GM12878 (cell line): ENCODE data around the gene REEP3. TPM values are rescaled to one million over a fixed set of nuclear protein-coding genes. Genes with fewer than 3 reads are reported as not detected.

Source experiments
- ATAC-seq: fragments of 200-7000 bp; cut with Tn5 transposase; 3 replicates; pipeline ENCODE4 v1.9.1; 2020; ENCODE audit warnings: mild to moderate bottlenecking, moderate library complexity
- BruUV-seq: library from RNA; stranded (reverse); fragments of 400-500 nt; replicated peaks from 2 replicates; lab custom pipeline; 2021; lab: Mats Ljungman, UMichigan
- CTCF ChIA-PET: fragments of 300-600 bp; sonication (Branson Sonifier 250); formaldehyde crosslinking; extraction: SDS; loops from one replicate; lab custom pipeline; 2021; ENCODE audit warnings: inconsistent platforms; lab: Yijun Ruan, JAX
- POLR2A ChIA-PET: fragments of 350-600 bp; formaldehyde crosslinking; extraction: SDS; loops from one replicate; lab custom pipeline; 2021; ENCODE audit warnings: inconsistent platforms; lab: Charles Lee
- RAD21 ChIA-PET: fragments of 300-600 bp; sonication (Branson Sonifier 250); formaldehyde crosslinking; loops from one replicate; lab custom pipeline; 2023; ENCODE audit warnings: antibody characterized with exemption; ENCODE audit not compliant: unreplicated experiment; lab: Charles Lee
- SMC1A ChIA-PET: fragments of 300-600 bp; sonication (Branson Sonifier 250); formaldehyde crosslinking; loops from one replicate; lab custom pipeline; 2023; ENCODE audit not compliant: unreplicated experiment, uncharacterized antibody; lab: Charles Lee
- DNase-seq: peaks from one replicate; pipeline ENCODE4 v3.0.0-alpha.2; 2011; ENCODE audit warnings: low read depth, low spot score
- FAIRE-seq: peaks from 3 replicates; lab custom pipeline; 2011; peaks lifted over from hg19 to GRCh38; lab: Jason Lieb, UNC
- H2AFZ ChIP-seq: 2 replicates; pipeline ENCODE4 v1.6.0; 2011; ENCODE audit warnings: low read depth, low read length, control low read depth; ENCODE audit not compliant: control insufficient read depth
- H3K27ac ChIP-seq: 2 replicates; pipeline ENCODE4 v1.5.1; 2011; ENCODE audit warnings: control low read depth; ENCODE audit not compliant: control insufficient read depth, insufficient read depth
- H3K27me3 ChIP-seq, 2 experiments: replicated peaks in 1 of 2; 2 replicates each; pipeline versions ENCODE4 v1.6.0 to v1.6.1; 2011; ENCODE audit warnings: low read length in 1 of 2; ENCODE audit not compliant: control insufficient read depth in 2 of 2, insufficient read depth in 2 of 2
- H3K36me3 ChIP-seq, 2 experiments: 2 replicates each; pipeline ENCODE4 v1.5.1; 2011; ENCODE audit warnings: low read length in 1 of 2; ENCODE audit not compliant: control insufficient read depth in 2 of 2, insufficient read depth in 2 of 2
- H3K4me1 ChIP-seq: 2 replicates; pipeline ENCODE4 v1.6.1; 2011; ENCODE audit warnings: mild to moderate bottlenecking, low read length, moderate library complexity, mixed read lengths; ENCODE audit not compliant: control insufficient read depth, insufficient read depth
- H3K4me2 ChIP-seq: 2 replicates; pipeline ENCODE4 v1.6.0; 2011; ENCODE audit warnings: control low read depth; ENCODE audit not compliant: control insufficient read depth, insufficient read depth
- H3K4me3 ChIP-seq: fragments of 200-600 bp; sonication (generic); 2 replicates; pipeline ENCODE4 v1.5.1; 2016
- H3K79me2 ChIP-seq: 2 replicates; pipeline ENCODE4 v1.6.0; 2011; ENCODE audit warnings: low read length; ENCODE audit not compliant: control insufficient read depth, insufficient read depth
- H3K9ac ChIP-seq: 2 replicates; pipeline ENCODE4 v1.8.0; 2011; ENCODE audit warnings: low read length, control low read depth, mixed read lengths; ENCODE audit not compliant: control insufficient read depth, insufficient read depth
- H3K9me3 ChIP-seq: replicated peaks from 3 replicates; pipeline ENCODE4 v1.5.1; 2011; ENCODE audit warnings: mild to moderate bottlenecking, low read length; ENCODE audit not compliant: control insufficient read depth, insufficient read depth
- H4K20me1 ChIP-seq: 2 replicates; pipeline ENCODE4 v1.6.0; 2011; ENCODE audit not compliant: control insufficient read depth, insufficient read depth
- CUX1 ChIP-seq: IDR thresholded peaks from 2 replicates; pipeline ENCODE4 v1.6.1; 2012; ENCODE audit warnings: improper control_type of control experiment, low read depth, low read length; ENCODE audit not compliant: insufficient replicate concordance
- EGR1 ChIP-seq, 2 experiments: IDR thresholded peaks; 1 replicate in 1 of 2; 2 replicates in 1 of 2; pipeline ENCODE4 v1.6.1; 2011 to 2012; ENCODE audit warnings: low read depth in 2 of 2, low read length in 2 of 2, borderline replicate concordance in 1 of 2, mild to moderate bottlenecking in 1 of 2, moderate library complexity in 1 of 2
- WGBS: methylation state at CpG from one replicate; pipeline ENCODE4 v1.1.6; 2016; ENCODE audit warnings: low lambda C conversion rate; ENCODE audit not compliant: insufficient replicate concordance, insufficient coverage; ENCODE audit errors: missing lambda C conversion rate; 5-methylcytosine and 5-hydroxymethylcytosine counted together
- in situ Hi-C: fragments of 300-500 bp; cut with MboI; formaldehyde crosslinking; loops from 9 replicates; pipeline ENCODE4 v1.14.3; 2018; ENCODE audit warnings: mixed read lengths
- intact Hi-C: fragments of 100-400 bp; cut with micrococcal nuclease; formaldehyde crosslinking; loops from one replicate; pipeline ENCODE4 v1.14.2; 2022; ENCODE audit not compliant: unreplicated experiment
- polyA plus RNA-seq, 11 experiments: library from polyadenylated mRNA; depleted of rRNA in 4 of 11; unstranded in 6 of 11; stranded (reverse) in 5 of 11; fragments of >200 nt; fragmentation: Nextera tagmentation in 4 of 11; fragmentation: Illumina TruSeq in 1 of 11; extraction: Ambion mirVana in 4 of 11; extraction: Trizol in 1 of 11; gene quantifications; 1 replicate in 1 of 11; 2 replicates in 10 of 11; pipeline versions ENCODE4 v1.2.1 to v1.2.3, GENCODE V29; 2011 to 2016; ENCODE audit warnings: inconsistent platforms in 2 of 11, missing spikeins in 2 of 11, low read depth in 1 of 11
- total RNA-seq, 4 experiments: library from RNA; depleted of rRNA in 3 of 4; stranded (reverse); fragments of >200 nt in 3 of 4; fragmentation: Illumina TruSeq in 1 of 4; extraction: Trizol in 1 of 4; gene quantifications; 2 replicates each; pipeline versions ENCODE4 v1.2.1 to v1.2.3, GENCODE V29; 2013 to 2021

Gene REEP3
- total and polyA plus RNA-seq, 10 of the 15 experiments (the other 5 are each of a cell fraction or from before 2014, with no cell fraction given), result 4.9 to 25.9 (median 16.2) TPM

- intact Hi-C loops, result no loop called here
- ChIA-PET POLR2A (no interaction called here), SMC1A (interaction anchor here (1.0 to 1.9 kb wide), 8 partner anchors 7 to 147 kb away, joined by 3 to 7 read pairs (median 4); no protein-coding TSS in a partner anchor)
- H4K20me1 ChIP-seq, result no peaks in the 10 kb centered on the region
- in situ Hi-C loops, result no loop called here
- DNase-seq, result no peak
- no TSS peak for BruUV-seq
- no peaks in the 10 kb centered on the region for H3K36me3 ChIP-seq
- no peak overlapping the region for H3K4me2 ChIP-seq
- H3K4me1 ChIP-seq, result no peaks in the 10 kb centered on the region
- no peak overlapping the region for H3K9ac ChIP-seq
- peak; percentile 15 for TF ChIP-seq CUX1
- no peak for TF ChIP-seq EGR1 (IDR thresholded peaks at IDR 0.05; ENCODE audit: borderline replicate concordance in 1 of 2, low read depth in 2 of 2, low read length in 2 of 2)
- TF ChIP-seq, all 136 proteins: peak for 1
- FAIRE-seq (no peak), ATAC-seq (no peak)
- Histone ChIP-seq H3K27me3 (no peaks in the 10 kb centered on the region), H3K4me3 (no peak overlapping the region), H2AFZ (no peak overlapping the region), H3K27ac (no peak overlapping the region), H3K79me2 (peaks cover 20% of the 10 kb centered on the region), H3K9me3 (no peaks in the 10 kb centered on the region)
- ChIA-PET RAD21 (no interaction called here), CTCF (interaction anchor here (1.0 to 3.7 kb wide), 3 partner anchors 8 to 256 kb away, joined by 3 to 12 read pairs (median 3); no protein-coding TSS in a partner anchor)
- WGBS, result 71% methylated on average over 6 of the region's 6 CpGs
Measured at GRCh38 chr10:63481815-63482421, 39.3 kb upstream of the REEP3 start.
